CD4-positive, alpha-beta T cell treated with Interleukin-6 for 4 hours (primary cell): ENCODE data around the gene MTA3.
A peak's percentile ranks its signal among the peaks of the same experiment; 100 is the strongest.
"Not testable (repeated sequence)": the region's sequence is repeated elsewhere in the genome, so short reads cannot be mapped to it uniquely, and the experiment has no call there.

Source experiments
- DNase-seq: peaks from one replicate; pipeline ENCODE4 v3.0.0-alpha.2; 2020; ENCODE audit warnings: mixed read lengths

The MTA3 gene

GRCh38 chr2:42568401-42569115 is at the start of gene MTA3:
MTA3 (plus strand) TSS chr2:42568632; CDS start chr2:42568746, 114 bp downstream.
- DNase-seq: peak; percentile 79

- no peak for DNase-seq
These were observed 48.8 kb upstream of the MTA3 start for GRCh38 chr2:42519624-42520023.

- no peak for DNase-seq
These were observed 46.4 kb upstream of the MTA3 start for GRCh38 chr2:42522035-42522434.

- peak; percentile 40 for DNase-seq
These were observed 45.1 kb upstream of the MTA3 start for GRCh38 chr2:42523341-42523740.

- no peak for DNase-seq
These were observed 36.0 kb upstream of the MTA3 start for GRCh38 chr2:42532397-42532796.

GRCh38 chr2:42537493-42537892 is 30.9 kb upstream of the MTA3 start:
- no peak for DNase-seq

- no peak for DNase-seq
These were observed 25.6 kb upstream of the MTA3 start for GRCh38 chr2:42542871-42543270.

GRCh38 chr2:42545023-42545721 is 23.3 kb upstream of the MTA3 start:
- DNase-seq: no peak

- DNase-seq: no peak
These were observed 22.5 kb upstream of the MTA3 start for GRCh38 chr2:42545841-42546390.

- no peak for DNase-seq
These were observed 21.4 kb upstream of the MTA3 start for GRCh38 chr2:42547014-42547413.

- DNase-seq: no peak
These were observed 20.8 kb upstream of the MTA3 start for GRCh38 chr2:42547446-42548295.

GRCh38 chr2:42550870-42551269 is 17.6 kb upstream of the MTA3 start:
- no peak for DNase-seq

GRCh38 chr2:42554392-42554791 is 14.0 kb upstream of the MTA3 start:
- DNase-seq: no peak

- no peak for DNase-seq
These were observed 12.0 kb upstream of the MTA3 start for GRCh38 chr2:42556315-42556890.

- DNase-seq: no peak
These were observed 11.1 kb upstream of the MTA3 start for GRCh38 chr2:42557306-42557705.

GRCh38 chr2:42558827-42559226 is 9.6 kb upstream of the MTA3 start:
- no peak for DNase-seq

- DNase-seq: not testable (repeated sequence)
These were observed 8.3 kb upstream of the MTA3 start for GRCh38 chr2:42560133-42560532.

GRCh38 chr2:42560899-42561298 is 7.5 kb upstream of the MTA3 start:
- DNase-seq: no peak

- DNase-seq: no peak
These were observed 5.8 kb upstream of the MTA3 start for GRCh38 chr2:42562474-42563144.

GRCh38 chr2:42566025-42566424 is 2.4 kb upstream of the MTA3 start:
- DNase-seq: peak; percentile 7

- no peak for DNase-seq
These were observed 1.6 kb upstream of the MTA3 start for GRCh38 chr2:42566837-42567321.

- no peak for DNase-seq
These were observed 1.1 kb upstream of the MTA3 start for GRCh38 chr2:42567364-42567763.
